Vagina (tissue), 2 donors: ENCODE measurements around the gene SLC7A8.

Source experiments
- POLR2A ChIP-seq, 2 donors: fragments of 450-650 bp; IDR thresholded peaks; one replicate each; pipeline ENCODE4 v1.6.1; 2017; ENCODE audit warnings: antibody characterized with exemption in 2 of 2, mild to moderate bottlenecking in 2 of 2, moderate library complexity in 2 of 2
- TF ChIP-seq, protein P1 (sequence below), 3 experiments: fragments of 450-650 bp in 2 of 3; fragments of 200-600 bp in 1 of 3; sonication (generic) in 1 of 3; IDR thresholded peaks; one replicate each; pipeline ENCODE4 v1.5.1; 2017 to 2019; ENCODE audit warnings: antibody characterized with exemption in 3 of 3, mild to moderate bottlenecking in 2 of 3, moderate library complexity in 2 of 3

DNA sequence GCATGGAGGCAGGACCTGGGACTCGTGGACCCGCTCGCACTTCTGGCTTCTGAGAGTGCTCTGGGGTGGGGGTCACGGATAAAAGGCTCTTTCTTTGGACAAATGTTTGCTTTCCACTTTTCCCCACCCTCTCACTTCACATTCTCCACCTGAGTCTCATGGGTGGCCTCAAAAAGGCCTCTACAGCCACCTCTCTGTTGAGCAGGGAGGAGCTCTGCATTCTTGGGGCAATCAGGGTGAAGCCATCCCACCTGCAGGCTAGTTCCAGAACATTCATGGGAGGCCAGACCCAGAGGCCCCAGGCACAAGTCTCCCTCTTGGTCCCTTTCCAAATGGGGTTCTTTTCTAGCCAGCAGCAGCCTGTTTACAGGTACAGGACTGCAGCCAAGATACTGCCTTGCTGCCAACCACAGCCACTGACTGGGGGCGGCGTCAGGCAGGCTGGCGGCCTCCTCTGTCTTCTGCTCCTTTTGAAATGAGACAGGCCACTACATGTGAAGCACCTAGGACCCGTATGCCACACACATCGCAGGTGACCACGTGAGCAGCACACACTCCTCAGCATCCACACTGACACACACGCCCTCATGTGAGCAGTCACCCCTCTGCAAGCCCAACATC, 46.2 kb downstream of the SLC7A8 start:
- no peak for TF ChIP-seq POLR2A (IDR thresholded peaks at IDR 0.05)
- TF ChIP-seq, protein P1, sequence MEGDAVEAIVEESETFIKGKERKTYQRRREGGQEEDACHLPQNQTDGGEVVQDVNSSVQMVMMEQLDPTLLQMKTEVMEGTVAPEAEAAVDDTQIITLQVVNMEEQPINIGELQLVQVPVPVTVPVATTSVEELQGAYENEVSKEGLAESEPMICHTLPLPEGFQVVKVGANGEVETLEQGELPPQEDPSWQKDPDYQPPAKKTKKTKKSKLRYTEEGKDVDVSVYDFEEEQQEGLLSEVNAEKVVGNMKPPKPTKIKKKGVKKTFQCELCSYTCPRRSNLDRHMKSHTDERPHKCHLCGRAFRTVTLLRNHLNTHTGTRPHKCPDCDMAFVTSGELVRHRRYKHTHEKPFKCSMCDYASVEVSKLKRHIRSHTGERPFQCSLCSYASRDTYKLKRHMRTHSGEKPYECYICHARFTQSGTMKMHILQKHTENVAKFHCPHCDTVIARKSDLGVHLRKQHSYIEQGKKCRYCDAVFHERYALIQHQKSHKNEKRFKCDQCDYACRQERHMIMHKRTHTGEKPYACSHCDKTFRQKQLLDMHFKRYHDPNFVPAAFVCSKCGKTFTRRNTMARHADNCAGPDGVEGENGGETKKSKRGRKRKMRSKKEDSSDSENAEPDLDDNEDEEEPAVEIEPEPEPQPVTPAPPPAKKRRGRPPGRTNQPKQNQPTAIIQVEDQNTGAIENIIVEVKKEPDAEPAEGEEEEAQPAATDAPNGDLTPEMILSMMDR (IDR thresholded peaks at IDR 0.05): no peak
